Keratinocyte (primary cell): ENCODE measurements around the gene NOLC1. TPM values are rescaled to one million over a fixed set of nuclear protein-coding genes. Genes with fewer than 3 reads are reported as not detected.

Experiments used
- DNase-seq: peaks from one replicate; pipeline ENCODE4 v3.0.0-alpha.2; 2011; ENCODE audit warnings: low read depth, missing footprints, low spot score
- FAIRE-seq: peaks from 2 replicates; lab custom pipeline; 2011; peaks lifted over from hg19 to GRCh38; lab: Jason Lieb, UNC
- H2AFZ ChIP-seq: 2 replicates; pipeline ENCODE4 v1.6.0; 2012; ENCODE audit warnings: low read length, control low read depth, inconsistent platforms; ENCODE audit not compliant: control insufficient read depth
- H3K27ac ChIP-seq: 2 replicates; pipeline ENCODE4 v1.5.1; 2011; ENCODE audit warnings: low read length; ENCODE audit not compliant: control insufficient read depth, insufficient read depth
- H3K27me3 ChIP-seq: 3 replicates; pipeline ENCODE4 v1.6.0; 2011; ENCODE audit warnings: low read length; ENCODE audit not compliant: control insufficient read depth, insufficient read depth; ENCODE audit errors: extremely low read depth
- H3K36me3 ChIP-seq, 2 experiments: 2 replicates in 1 of 2; 3 replicates in 1 of 2; pipeline ENCODE4 v1.5.1; 2011; ENCODE audit warnings: low read length in 2 of 2, mild to moderate bottlenecking in 1 of 2; ENCODE audit not compliant: control insufficient read depth in 2 of 2, insufficient read depth in 2 of 2; ENCODE audit errors: extremely low read depth in 1 of 2
- H3K4me1 ChIP-seq: 3 replicates; pipeline ENCODE4 v1.5.1; 2011; ENCODE audit warnings: low read length; ENCODE audit not compliant: control insufficient read depth, insufficient read depth; ENCODE audit errors: extremely low read depth
- H3K4me2 ChIP-seq: 3 replicates; pipeline ENCODE4 v1.6.0; 2011; ENCODE audit warnings: low read depth, low read length; ENCODE audit not compliant: control insufficient read depth, insufficient read depth; ENCODE audit errors: extremely low read depth
- H3K4me3 ChIP-seq, 3 experiments: fragments of 200-600 bp in 1 of 3; sonication (generic) in 1 of 3; 2 replicates in 2 of 3; 3 replicates in 1 of 3; pipeline ENCODE4 v1.5.1; 2011 to 2016; ENCODE audit warnings: low read length in 3 of 3, mild to moderate bottlenecking in 3 of 3, control low read depth in 2 of 3, inconsistent platforms in 1 of 3, low read depth in 1 of 3, mixed read lengths in 1 of 3, mixed run types in 1 of 3, moderate library complexity in 1 of 3; ENCODE audit not compliant: control insufficient read depth in 2 of 3, insufficient read depth in 2 of 3; ENCODE audit errors: extremely low read depth in 1 of 3
- H3K79me2 ChIP-seq: 2 replicates; pipeline ENCODE4 v1.6.0; 2012; ENCODE audit warnings: low read length; ENCODE audit not compliant: control insufficient read depth, insufficient read depth
- H3K9ac ChIP-seq: 3 replicates; pipeline ENCODE4 v1.6.0; 2011; ENCODE audit warnings: low read length; ENCODE audit not compliant: control insufficient read depth, insufficient read depth; ENCODE audit errors: extremely low read depth
- H3K9me1 ChIP-seq: 3 replicates; pipeline ENCODE4 v1.6.0; 2011; ENCODE audit warnings: low read length; ENCODE audit not compliant: control insufficient read depth, insufficient read depth; ENCODE audit errors: extremely low read depth
- H3K9me3 ChIP-seq: 2 replicates; pipeline ENCODE4 v1.5.1; 2012; ENCODE audit warnings: low read depth, low read length; ENCODE audit not compliant: control insufficient read depth
- H4K20me1 ChIP-seq: 3 replicates; pipeline ENCODE4 v1.6.0; 2011; ENCODE audit warnings: low read length; ENCODE audit not compliant: control insufficient read depth, insufficient read depth; ENCODE audit errors: extremely low read depth
- EZH2 ChIP-seq: IDR thresholded peaks from one replicate; pipeline ENCODE4 v1.6.1; 2012; ENCODE audit warnings: inconsistent platforms, mild to moderate bottlenecking, low read length, moderate library complexity
- dilution Hi-C: fragments of 300-500 bp; cut with MboI; formaldehyde crosslinking; loops from one replicate; pipeline ENCODE4 v1.7.0; 2020; ENCODE audit warnings: low sequenced_read_pairs; ENCODE audit not compliant: extremely low pct_ligation_motif_present
- polyA plus RNA-seq, 5 experiments: library from polyadenylated mRNA; depleted of rRNA in 3 of 5; stranded (reverse) in 3 of 5; stranded (forward) in 1 of 5; unstranded in 1 of 5; fragments of >200 nt; gene quantifications; 1 replicate in 1 of 5; 2 replicates in 3 of 5; 3 replicates in 1 of 5; pipeline versions ENCODE4 v1.2.1 to v1.2.3, GENCODE V29; 2011 to 2012; ENCODE audit warnings: missing spikeins in 2 of 5, low read depth in 1 of 5, low replicate concordance in 1 of 5
- TF ChIP-seq, protein P1 (sequence below), 3 experiments: IDR thresholded peaks in 1 of 3; conservative IDR thresholded peaks in 1 of 3; optimal IDR thresholded peaks in 1 of 3; 2 replicates in 2 of 3; 3 replicates in 1 of 3; pipeline versions ENCODE3 to v1.5.1; 2011; ENCODE audit warnings: low read length in 3 of 3, mild to moderate bottlenecking in 3 of 3, moderate library complexity in 2 of 3, control low read depth in 1 of 3, inconsistent platforms in 1 of 3; ENCODE audit not compliant: insufficient read depth in 2 of 3; ENCODE audit errors: extremely low read depth in 1 of 3

NOLC1 gene
- polyA plus RNA-seq, 1 donor (not counting 4 experiments of a cell fraction or from before 2014, with no cell fraction given): 126 TPM

DNA sequence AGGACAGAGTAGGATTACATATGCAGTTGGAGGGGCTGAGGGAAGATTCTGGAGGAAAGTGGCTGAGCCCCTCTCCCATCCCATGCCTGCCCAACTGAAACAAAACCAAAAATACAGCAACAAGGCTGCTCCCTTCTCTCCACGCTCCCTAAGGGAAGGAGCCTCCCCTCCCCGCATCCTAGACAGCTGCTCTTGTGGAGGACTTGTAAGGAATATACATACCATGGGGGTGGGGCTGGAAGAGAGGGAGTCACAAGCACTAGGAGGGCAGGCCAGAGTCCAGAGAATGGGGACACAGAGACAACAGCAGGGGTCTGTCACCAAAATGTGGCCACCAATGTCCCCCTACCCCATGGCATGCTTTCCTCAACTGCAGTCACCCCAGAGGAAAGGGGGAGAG lies 45.2 kb upstream of the NOLC1 start:
- H3K9ac ChIP-seq: no peak overlapping the region
- H3K9me1 ChIP-seq: peaks cover 6% of the 10 kb centered on the region
- dilution Hi-C loops: no loop called here
- FAIRE-seq (no peak), DNase-seq (no peak)
- peaks cover 24% of the 10 kb centered on the region for H3K79me2 ChIP-seq
- H3K36me3 ChIP-seq: peaks cover 53 to 60% of the 10 kb centered on the region in 2 experiments
- no peak overlapping the region for H3K4me2 ChIP-seq
- H3K4me1 ChIP-seq: no peaks in the 10 kb centered on the region
- no peaks in the 10 kb centered on the region for H3K9me3 ChIP-seq
- no peak overlapping the region for H3K27ac ChIP-seq
- H2AFZ ChIP-seq: no peak overlapping the region
- TF ChIP-seq, protein P1, sequence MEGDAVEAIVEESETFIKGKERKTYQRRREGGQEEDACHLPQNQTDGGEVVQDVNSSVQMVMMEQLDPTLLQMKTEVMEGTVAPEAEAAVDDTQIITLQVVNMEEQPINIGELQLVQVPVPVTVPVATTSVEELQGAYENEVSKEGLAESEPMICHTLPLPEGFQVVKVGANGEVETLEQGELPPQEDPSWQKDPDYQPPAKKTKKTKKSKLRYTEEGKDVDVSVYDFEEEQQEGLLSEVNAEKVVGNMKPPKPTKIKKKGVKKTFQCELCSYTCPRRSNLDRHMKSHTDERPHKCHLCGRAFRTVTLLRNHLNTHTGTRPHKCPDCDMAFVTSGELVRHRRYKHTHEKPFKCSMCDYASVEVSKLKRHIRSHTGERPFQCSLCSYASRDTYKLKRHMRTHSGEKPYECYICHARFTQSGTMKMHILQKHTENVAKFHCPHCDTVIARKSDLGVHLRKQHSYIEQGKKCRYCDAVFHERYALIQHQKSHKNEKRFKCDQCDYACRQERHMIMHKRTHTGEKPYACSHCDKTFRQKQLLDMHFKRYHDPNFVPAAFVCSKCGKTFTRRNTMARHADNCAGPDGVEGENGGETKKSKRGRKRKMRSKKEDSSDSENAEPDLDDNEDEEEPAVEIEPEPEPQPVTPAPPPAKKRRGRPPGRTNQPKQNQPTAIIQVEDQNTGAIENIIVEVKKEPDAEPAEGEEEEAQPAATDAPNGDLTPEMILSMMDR (optimal IDR thresholded peaks at IDR 0.05 in 1 of 3, IDR thresholded peaks at IDR 0.05 in 1 of 3, conservative IDR thresholded peaks at IDR 0.05 in 1 of 3; ENCODE audit: extremely low read depth in 1 of 3, insufficient read depth in 2 of 3, low read length in 3 of 3): no peak
- no peak for TF ChIP-seq EZH2
- no peaks in the 10 kb centered on the region for H3K27me3 ChIP-seq
- H4K20me1 ChIP-seq: peaks cover under 1% of the 10 kb centered on the region
- no peak overlapping the region for H3K4me3 ChIP-seq

DNA sequence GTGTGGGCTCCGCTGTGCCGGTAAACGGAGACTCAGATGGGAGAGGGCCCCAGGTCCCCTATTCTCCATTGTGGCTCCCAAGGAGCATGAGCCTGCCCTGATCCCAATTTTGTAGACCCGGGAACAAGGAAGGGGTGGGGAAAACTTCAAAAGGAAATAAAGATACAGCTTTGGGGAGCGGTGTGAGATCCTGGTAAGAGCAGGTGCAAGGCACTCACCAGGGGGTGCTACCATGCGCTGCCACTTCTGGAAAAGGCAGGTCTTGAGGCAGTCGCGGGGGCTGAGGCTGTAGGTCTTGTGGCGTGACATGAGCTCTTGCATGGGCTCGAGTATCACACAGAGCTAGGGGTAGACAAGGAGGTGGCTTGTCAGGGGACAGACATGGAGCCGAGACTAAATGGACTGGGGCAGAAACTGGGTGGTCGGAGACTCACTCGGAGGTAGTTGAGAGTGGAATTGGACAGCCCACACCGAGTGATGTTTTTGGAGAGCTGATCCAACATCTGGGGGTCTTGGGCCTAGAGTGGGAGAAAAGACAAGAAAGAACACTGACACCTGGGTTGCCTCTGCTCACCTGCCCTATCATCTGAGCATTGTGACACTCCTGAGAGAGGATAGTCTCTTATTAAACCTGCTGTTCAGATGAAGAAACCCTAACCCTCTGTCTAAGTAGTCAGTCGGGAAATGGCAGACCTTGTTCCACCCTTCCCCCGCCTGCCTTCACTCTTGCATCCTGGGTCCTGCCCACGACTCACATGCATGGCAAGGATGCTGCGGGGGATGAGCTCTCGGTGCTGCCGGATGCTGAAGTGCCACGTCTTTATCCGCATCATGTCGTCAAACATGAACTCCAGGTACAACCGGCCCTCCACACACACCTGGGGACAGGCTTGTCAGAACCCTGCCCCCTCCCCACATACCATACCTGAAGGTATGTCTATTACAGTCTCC lies 42.7 kb upstream of the NOLC1 start:
- H3K4me1 ChIP-seq: peaks cover 17% of the 10 kb centered on the region
- H3K9me3 ChIP-seq: no peaks in the 10 kb centered on the region
- TF ChIP-seq, protein P1 (optimal IDR thresholded peaks at IDR 0.05 in 1 of 3, IDR thresholded peaks at IDR 0.05 in 1 of 3, conservative IDR thresholded peaks at IDR 0.05 in 1 of 3; ENCODE audit: extremely low read depth in 1 of 3, insufficient read depth in 2 of 3, low read length in 3 of 3): no peak
- TF ChIP-seq EZH2: no peak
- H3K9me1 ChIP-seq: peaks cover 6% of the 10 kb centered on the region
- dilution Hi-C loops: no loop called here
- H3K36me3 ChIP-seq: peaks cover 49 to 56% of the 10 kb centered on the region in 2 experiments
- H3K9ac ChIP-seq: no peak overlapping the region
- no peak overlapping the region for H2AFZ ChIP-seq
- no peaks in the 10 kb centered on the region for H3K27me3 ChIP-seq
- no peak overlapping the region for H3K4me2 ChIP-seq
- H3K27ac ChIP-seq: no peak overlapping the region
- H3K79me2 ChIP-seq: peaks cover 48% of the 10 kb centered on the region
- peaks cover 3% of the 10 kb centered on the region for H4K20me1 ChIP-seq
- DNase-seq: no peak
- no peak overlapping the region for H3K4me3 ChIP-seq
- FAIRE-seq: no peak
